Measurements from ENCODE around the gene BCL7C.

- no peak for TF ChIP-seq CTCF (IDR thresholded peaks at IDR 0.05)
- no peak for TF ChIP-seq POLR2AphosphoS5 (IDR thresholded peaks at IDR 0.05; ENCODE audit: low read depth, low read length)
- TF ChIP-seq, protein P1, sequence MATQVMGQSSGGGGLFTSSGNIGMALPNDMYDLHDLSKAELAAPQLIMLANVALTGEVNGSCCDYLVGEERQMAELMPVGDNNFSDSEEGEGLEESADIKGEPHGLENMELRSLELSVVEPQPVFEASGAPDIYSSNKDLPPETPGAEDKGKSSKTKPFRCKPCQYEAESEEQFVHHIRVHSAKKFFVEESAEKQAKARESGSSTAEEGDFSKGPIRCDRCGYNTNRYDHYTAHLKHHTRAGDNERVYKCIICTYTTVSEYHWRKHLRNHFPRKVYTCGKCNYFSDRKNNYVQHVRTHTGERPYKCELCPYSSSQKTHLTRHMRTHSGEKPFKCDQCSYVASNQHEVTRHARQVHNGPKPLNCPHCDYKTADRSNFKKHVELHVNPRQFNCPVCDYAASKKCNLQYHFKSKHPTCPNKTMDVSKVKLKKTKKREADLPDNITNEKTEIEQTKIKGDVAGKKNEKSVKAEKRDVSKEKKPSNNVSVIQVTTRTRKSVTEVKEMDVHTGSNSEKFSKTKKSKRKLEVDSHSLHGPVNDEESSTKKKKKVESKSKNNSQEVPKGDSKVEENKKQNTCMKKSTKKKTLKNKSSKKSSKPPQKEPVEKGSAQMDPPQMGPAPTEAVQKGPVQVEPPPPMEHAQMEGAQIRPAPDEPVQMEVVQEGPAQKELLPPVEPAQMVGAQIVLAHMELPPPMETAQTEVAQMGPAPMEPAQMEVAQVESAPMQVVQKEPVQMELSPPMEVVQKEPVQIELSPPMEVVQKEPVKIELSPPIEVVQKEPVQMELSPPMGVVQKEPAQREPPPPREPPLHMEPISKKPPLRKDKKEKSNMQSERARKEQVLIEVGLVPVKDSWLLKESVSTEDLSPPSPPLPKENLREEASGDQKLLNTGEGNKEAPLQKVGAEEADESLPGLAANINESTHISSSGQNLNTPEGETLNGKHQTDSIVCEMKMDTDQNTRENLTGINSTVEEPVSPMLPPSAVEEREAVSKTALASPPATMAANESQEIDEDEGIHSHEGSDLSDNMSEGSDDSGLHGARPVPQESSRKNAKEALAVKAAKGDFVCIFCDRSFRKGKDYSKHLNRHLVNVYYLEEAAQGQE (IDR thresholded peaks at IDR 0.05; ENCODE audit: insufficient read depth in 1 of 2, low read depth in 2 of 2, low read length in 1 of 2) = no peak
- TF ChIP-seq TCF7L2 (IDR thresholded peaks at IDR 0.05; ENCODE audit: low read depth, low read length) = no peak
Measured at GRCh38 chr16:30838876-30839471, 54.9 kb downstream of the BCL7C start.
